ENCODE measurements around the gene SPEM3. TPM values are rescaled to one million over a fixed set of nuclear protein-coding genes. Genes with fewer than 3 reads are reported as not detected.
A peak's percentile ranks its signal among the peaks of the same experiment; 100 is the strongest.

The SPEM3 gene
- total RNA-seq, 4 donors from 2014 or later, result not detected

DNA sequence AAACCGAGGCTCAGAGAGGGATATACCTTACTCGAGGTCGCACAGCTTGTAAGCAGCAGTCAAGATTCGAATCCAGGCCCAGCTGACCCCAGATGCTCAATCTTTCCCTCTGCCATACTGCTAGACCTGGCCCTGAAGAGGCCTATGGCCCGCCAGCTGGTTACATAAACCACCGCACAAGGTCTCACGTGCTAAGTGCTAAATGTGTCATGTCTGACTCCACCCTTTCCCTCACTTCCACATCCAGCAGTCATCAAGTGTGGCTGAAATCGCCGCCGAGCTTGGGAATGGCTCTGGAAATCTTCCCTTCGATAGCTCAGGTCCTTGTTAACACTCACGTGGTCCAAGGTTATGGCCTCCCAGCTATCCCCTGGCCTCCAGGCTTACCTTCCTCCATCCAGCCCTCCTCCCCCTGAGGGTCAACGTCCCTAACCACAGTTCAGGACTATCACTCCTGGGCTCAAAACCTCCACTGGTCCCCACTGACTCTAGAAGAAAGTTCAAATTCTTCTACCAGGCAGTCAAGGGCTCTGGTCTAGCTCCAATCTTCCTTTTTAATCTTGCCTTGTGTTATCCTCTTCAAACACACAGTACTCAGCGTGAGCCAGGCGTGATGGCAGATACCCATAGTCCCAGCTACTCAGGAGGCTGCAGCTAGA, 47.2 kb downstream of the SPEM3 start:
- peak; percentile 79 to 89 for DNase-seq
- H3K4me1 ChIP-seq, result peaks cover 67 to 74% of the 10 kb centered on the region in 2 donors
- no peaks in the 10 kb centered on the region for H3K9me3 ChIP-seq
- peak; percentile 72 to 76 for ATAC-seq
- H3K36me3 ChIP-seq, result no peaks in the 10 kb centered on the region
- H3K4me3 ChIP-seq, result peak overlapping the region in 2 of 4 donors; percentile 6 to 22
- in situ Hi-C loops (cut with MboI; ENCODE audit: low sequenced_read_pairs in 4 of 4) (loop anchor here in 1 of 4 donors (5.0 kb wide), 1 partner anchor 34 kb away; no protein-coding TSS in a partner anchor), intact Hi-C loops (cut with DNase I; ENCODE audit: low total_unique reads) (loop anchor here (2.0 kb wide), 1 partner anchor 31 kb away; the partner anchor contains the start of gene CHRNB1)
- peak overlapping the region; percentile 97 to 100 (median 100) for H3K27ac ChIP-seq
- TF ChIP-seq, protein P1, sequence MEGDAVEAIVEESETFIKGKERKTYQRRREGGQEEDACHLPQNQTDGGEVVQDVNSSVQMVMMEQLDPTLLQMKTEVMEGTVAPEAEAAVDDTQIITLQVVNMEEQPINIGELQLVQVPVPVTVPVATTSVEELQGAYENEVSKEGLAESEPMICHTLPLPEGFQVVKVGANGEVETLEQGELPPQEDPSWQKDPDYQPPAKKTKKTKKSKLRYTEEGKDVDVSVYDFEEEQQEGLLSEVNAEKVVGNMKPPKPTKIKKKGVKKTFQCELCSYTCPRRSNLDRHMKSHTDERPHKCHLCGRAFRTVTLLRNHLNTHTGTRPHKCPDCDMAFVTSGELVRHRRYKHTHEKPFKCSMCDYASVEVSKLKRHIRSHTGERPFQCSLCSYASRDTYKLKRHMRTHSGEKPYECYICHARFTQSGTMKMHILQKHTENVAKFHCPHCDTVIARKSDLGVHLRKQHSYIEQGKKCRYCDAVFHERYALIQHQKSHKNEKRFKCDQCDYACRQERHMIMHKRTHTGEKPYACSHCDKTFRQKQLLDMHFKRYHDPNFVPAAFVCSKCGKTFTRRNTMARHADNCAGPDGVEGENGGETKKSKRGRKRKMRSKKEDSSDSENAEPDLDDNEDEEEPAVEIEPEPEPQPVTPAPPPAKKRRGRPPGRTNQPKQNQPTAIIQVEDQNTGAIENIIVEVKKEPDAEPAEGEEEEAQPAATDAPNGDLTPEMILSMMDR (IDR thresholded peaks at IDR 0.05 in 4 of 5, conservative IDR thresholded peaks at IDR 0.05 in 1 of 5), result no peak
- TF ChIP-seq POLR2A (IDR thresholded peaks at IDR 0.05), result peak; percentile 58 to 60
- H3K27me3 ChIP-seq, result no peaks in the 10 kb centered on the region

DNA sequence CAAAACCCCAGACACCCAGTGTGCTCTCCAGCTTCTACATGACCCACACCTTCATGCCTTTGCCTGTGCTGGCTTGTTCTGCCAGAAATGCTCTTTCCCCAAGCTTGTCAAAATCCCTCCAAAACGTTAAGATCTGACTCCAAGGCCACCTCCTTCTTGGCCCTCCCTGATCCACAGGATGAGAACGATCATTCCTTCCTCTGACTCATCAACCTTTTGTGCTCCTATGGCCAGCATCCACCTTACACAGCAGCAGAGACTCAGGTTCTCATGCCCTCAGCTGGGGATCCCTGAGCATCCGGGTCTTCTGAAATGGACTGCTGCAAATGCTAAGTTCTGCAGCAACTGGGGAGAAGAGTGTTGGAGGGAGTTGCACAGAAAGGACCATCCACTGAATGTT, 47.8 kb downstream of the SPEM3 start:
- Histone ChIP-seq H3K4me1 (peaks cover 61 to 74% of the 10 kb centered on the region in 2 donors), H3K27ac (peak overlapping the region; percentile 97 to 100 (median 100)), H3K9me3 (no peaks in the 10 kb centered on the region), H3K36me3 (no peaks in the 10 kb centered on the region), H3K4me3 (no peak overlapping the region), H3K27me3 (no peaks in the 10 kb centered on the region)
- TF ChIP-seq POLR2A (IDR thresholded peaks at IDR 0.05), result no peak
- TF ChIP-seq, protein P1 (IDR thresholded peaks at IDR 0.05 in 4 of 5, conservative IDR thresholded peaks at IDR 0.05 in 1 of 5), result no peak
- ATAC-seq, result peak; percentile 25 to 34
- intact Hi-C loops (cut with DNase I; ENCODE audit: low total_unique reads), result loop anchor here (2.0 kb wide), 1 partner anchor 32 kb away; the partner anchor contains the start of gene CHRNB1
- in situ Hi-C loops (cut with MboI; ENCODE audit: low sequenced_read_pairs in 4 of 4), result loop anchor here in 1 of 4 donors (5.0 kb wide), 1 partner anchor 34 kb away; no protein-coding TSS in a partner anchor
- DNase-seq, result peak in 1 of 2 donors; percentile 53

DNA sequence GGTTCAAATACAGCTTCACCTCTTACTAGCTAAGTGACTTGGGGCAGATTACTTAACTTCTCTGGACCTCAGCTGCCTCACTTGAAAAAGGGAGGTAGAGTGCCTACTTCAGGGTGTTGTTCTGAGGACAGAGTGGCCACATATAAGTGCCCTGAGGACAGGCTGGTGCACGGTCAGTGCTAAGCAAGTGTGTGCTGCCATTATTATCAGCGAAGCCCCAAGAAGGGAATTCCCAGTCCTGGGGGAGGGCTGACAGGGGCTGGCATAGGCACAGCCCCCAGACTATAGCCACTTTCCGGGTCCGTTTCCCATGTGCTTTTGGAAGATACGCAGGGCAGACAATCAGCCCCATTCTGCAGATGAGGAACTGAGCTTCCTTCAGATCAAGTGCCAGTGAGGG, 48.3 kb downstream of the SPEM3 start:
- intact Hi-C loops (cut with DNase I; ENCODE audit: low total_unique reads) (loop anchor here (2.0 kb wide), 1 partner anchor 32 kb away; the partner anchor contains the start of gene CHRNB1), in situ Hi-C loops (cut with MboI; ENCODE audit: low sequenced_read_pairs in 4 of 4) (loop anchor here in 1 of 4 donors (5.0 kb wide), 1 partner anchor 35 kb away; no protein-coding TSS in a partner anchor)
- DNase-seq (no peak), ATAC-seq (no peak)
- Histone ChIP-seq H3K4me1 (peaks cover 57 to 74% of the 10 kb centered on the region in 2 donors), H3K36me3 (no peaks in the 10 kb centered on the region), H3K4me3 (peak overlapping the region; percentile 80 to 99 (median 92)), H3K27ac (peak overlapping the region; percentile 97 to 100 (median 100)), H3K27me3 (no peaks in the 10 kb centered on the region), H3K9me3 (no peaks in the 10 kb centered on the region)
- TF ChIP-seq, protein P1 (IDR thresholded peaks at IDR 0.05 in 4 of 5, conservative IDR thresholded peaks at IDR 0.05 in 1 of 5), result no peak

DNA sequence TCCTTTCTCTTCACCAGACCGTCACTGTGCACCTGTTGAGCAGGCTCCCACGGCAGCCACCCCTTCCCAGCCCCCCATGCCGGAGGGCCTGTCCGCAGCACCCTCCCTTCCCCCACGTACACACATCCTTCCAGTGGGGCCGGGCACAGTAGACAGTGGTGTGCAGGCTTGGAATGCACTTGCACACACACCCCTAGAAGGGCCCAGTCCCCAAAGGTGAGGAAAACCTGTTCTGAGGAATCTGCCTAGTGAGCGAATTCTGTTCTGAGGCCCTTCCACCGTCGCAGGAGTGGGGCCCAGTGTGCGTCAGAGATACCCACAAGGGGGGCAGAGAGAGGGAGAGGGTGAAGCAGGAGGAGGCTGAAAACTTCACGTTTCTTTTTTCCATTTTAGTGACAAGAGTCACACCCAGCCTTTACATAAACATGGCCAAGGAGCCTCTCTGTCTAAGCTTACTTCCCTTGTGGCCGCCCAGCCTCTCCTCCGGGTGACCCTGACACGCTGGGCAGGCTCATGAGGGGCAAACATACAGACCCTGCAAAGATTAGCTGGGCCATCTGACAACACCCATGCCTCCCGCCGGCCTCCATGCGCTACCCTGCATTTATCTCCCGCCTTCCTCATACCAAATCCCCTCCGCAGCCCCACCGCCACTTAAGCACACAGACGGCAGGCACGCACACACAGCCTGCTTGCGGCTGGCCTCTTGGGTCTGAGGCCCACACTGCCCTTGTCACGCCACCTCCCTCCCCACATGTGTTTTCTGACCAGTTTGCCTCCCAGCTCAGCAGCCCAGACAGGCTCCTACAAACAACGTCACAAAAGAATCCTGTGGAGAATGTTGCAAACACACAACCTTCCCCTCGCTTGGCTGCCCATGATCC, 49.0 kb downstream of the SPEM3 start:
- Histone ChIP-seq H3K4me3 (peak overlapping the region; percentile 80 to 99 (median 92)), H3K4me1 (peaks cover 59 to 79% of the 10 kb centered on the region in 2 donors), H3K27ac (peak overlapping the region; percentile 97 to 100 (median 100)), H3K9me3 (no peaks in the 10 kb centered on the region), H3K36me3 (no peaks in the 10 kb centered on the region), H3K27me3 (no peaks in the 10 kb centered on the region)
- ATAC-seq, result no peak
- in situ Hi-C loops (cut with MboI; ENCODE audit: low sequenced_read_pairs in 4 of 4) (loop anchor here in 1 of 4 donors (5.0 kb wide), 1 partner anchor 35 kb away; no protein-coding TSS in a partner anchor), intact Hi-C loops (cut with DNase I; ENCODE audit: low total_unique reads) (loop anchor here (2.0 kb wide), 1 partner anchor 33 kb away; the partner anchor contains the start of gene CHRNB1)
- peak; percentile 32 to 42 for TF ChIP-seq POLR2A (IDR thresholded peaks at IDR 0.05)
- TF ChIP-seq, protein P1 (IDR thresholded peaks at IDR 0.05 in 4 of 5, conservative IDR thresholded peaks at IDR 0.05 in 1 of 5), result no peak
- DNase-seq, result peak; percentile 22 to 44

All from gastrocnemius medialis (tissue), 4 donors.